GM19240 (cell line): ENCODE measurements around the gene AOPEP.

Experiments used
- DNase-seq: peaks from one replicate; pipeline ENCODE4 v3.0.0; 2011; ENCODE audit warnings: low spot score; ENCODE audit not compliant: insufficient read length

Gene AOPEP

GRCh38 chr9:95091601-95092261 lies 365.2 kb downstream of the AOPEP start:
- DNase-seq, result no peak

DNA sequence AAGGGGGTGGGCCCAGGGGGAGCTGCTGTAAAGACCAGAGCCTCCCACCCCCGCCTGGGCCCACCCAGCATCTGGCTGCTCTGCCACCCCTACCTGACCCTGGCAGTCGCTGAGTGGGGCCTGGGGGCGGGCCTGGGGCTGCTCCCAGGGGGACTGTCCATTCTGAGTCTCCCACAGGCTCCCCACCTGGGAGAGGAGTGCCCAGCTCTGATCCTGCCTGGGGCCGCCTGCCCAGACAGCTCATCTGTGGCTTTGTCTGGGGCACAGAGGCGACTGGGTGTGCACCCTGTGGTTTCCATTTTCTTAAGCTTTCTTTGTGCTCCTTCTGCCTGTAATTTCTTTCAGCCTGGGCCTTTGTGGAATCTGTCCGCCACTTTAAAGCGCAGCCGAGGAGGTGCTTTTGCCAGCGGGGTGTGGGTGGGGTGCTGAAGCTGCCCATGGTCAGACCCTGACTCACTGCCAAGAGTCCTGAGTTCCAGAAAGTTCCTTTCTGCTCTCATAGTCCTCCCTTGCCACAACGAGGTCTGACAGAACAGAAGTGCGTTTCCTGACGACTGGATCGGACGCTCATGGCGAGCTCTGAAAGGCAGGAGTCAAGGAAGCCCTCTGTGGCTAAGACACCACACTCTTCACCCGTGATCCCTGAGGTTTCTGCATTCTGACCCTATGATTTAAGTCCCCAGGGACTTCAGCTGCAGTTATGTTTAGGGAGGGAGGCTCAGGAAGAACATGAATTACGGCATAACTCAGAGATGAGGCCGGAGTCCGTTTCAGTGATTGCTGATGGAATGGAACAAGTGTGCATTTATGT lies 366.0 kb downstream of the AOPEP start:
- DNase-seq, result no peak

DNA sequence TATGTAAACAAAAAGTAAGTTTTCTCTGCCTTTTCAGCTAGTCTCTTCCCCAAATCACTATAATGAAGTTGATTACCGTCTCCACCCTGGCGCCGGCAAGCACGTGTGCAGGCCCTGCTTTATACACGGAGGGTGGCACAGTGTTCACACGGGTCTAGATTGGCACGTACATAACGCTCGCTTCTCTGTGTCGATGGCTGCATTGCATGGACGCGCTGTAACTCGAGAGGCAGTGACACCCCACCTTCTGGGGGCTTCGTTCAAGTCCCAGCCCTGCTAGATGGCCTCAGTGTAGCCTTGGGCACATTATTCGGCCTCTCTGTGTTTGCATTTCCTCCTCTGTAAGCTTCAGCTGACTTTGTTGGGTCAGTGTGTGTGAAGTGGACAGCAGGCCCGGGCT lies 367.1 kb downstream of the AOPEP start:
- no peak for DNase-seq

DNA sequence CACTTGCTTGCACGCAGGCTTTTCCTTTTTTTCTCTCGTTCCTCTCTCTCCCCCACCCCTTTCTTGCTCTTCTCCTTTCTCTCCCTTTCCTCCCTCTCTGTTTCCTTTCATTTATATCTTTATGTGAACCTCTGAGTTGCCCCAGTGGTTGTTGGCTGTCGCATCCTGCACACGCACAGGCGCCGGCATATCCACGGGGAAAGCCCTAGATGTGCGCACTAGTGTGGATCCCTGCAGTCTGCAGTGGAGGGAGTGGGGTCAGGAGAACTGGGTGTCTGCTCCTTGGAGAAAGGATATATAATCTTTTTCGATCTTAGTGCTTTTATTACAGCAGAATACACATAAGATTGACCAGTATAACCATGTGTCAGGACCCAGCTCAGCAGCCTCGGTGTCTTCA lies 367.5 kb downstream of the AOPEP start:
- no peak for DNase-seq

DNA sequence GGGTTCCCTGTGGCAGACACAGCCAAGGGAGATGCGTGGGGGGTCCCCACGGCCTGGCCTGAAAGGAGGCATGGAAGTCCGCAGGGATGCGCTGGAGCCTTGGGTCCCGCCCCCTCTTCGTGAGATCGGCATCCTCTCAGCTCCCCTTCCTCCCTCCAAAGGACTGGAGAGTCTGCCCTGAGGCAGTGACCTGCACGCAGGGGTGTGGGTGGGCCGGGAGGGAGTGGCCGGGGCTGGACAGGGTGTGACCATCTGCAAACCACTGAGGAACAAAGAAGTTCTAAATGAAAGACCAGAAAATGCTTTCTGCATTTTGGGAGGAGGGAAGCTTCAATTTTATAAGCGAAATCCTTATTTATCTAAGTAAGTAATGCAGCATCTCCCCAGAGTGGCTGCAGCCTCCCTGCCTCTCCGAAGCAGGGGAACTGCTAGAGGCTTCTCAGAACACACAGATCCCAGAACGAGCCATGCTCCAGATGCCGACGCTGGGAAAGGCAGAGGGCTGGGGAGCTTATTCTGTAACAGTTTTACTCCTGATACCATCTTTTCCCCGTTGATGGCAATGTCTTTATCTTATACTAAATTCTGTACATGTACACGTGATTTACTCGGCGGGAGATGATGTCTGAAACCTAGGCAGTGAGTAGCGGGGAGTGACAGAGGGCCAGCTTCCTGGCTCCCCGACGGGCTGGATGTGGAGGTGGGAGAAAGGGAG lies 369.3 kb downstream of the AOPEP start:
- DNase-seq, result no peak

DNA sequence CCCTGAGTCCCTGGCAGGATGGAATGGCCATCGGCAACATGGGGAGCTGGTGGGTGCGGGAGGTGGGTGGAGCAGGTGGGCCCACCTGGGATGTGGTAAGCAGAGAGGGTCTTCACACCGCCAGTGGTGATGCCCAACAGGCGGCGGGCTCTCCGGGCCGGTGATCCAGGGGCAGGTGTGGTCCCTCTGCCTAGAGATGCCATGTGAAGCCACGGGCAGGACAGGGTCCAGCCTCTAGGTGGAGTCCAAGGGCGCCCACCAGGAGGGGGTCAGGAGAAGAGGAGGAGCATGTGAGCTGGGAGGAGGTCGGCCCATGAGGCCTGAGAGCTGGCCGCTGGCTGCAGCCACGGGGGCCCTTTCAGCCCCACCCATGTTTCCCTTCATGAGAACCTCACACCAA lies 369.9 kb downstream of the AOPEP start:
- no peak for DNase-seq

- DNase-seq, result no peak
Observed at GRCh38 chr9:95096807-95097206, 370.3 kb downstream of the AOPEP start.

DNA sequence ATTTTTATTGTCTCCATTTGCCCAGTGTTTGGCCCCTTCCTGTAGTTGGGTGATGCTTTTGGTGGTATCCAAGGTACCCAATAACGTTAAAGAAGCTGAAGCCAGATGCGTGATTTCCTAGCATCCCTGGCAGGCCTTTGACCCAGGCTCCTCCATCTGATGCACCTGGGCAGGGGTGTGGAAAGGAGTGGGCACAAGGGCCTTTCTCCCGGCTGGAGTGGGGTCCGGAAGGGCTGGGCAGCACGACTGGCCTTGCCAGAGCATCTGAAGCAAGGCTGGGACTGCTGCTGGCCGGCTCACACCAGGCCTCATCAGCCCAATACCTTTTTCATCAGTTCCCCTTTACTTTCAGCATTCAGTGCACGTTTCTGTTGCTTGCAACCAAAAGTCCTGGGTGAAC lies 370.8 kb downstream of the AOPEP start:
- no peak for DNase-seq

DNA sequence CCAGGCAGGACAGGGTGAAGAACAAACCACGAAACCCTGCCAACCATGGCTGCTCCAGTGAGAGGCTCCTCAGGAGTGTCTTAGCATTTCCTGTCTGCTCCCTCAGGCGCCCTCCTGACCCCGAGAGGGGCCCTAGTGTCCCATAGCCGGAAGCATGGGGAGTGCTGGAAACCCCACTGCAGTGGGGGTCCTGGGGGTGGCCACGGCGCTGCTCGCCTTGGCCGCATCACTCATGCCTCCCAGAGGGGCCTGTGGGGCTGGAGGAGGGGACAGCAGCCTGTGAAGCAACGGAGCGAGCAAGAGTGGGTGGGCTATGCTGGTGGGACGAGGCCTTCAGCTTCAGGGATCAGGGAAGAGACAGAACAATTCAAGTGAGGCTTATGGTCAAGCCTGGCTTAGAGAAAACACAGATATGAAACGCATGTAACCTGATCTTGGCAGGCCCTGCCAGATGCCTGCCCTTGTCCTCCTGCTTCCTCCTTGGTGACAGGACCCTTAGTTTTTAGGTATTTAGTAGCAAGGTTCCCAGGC lies 372.0 kb downstream of the AOPEP start:
- DNase-seq, result no peak

GRCh38 chr9:95099321-95100070 lies 373.0 kb downstream of the AOPEP start:
- DNase-seq, result no peak

- DNase-seq, result no peak
Observed at GRCh38 chr9:95100071-95100627, 373.6 kb downstream of the AOPEP start.

GRCh38 chr9:95101326-95101725 lies 374.8 kb downstream of the AOPEP start:
- no peak for DNase-seq

- DNase-seq, result no peak
Observed at GRCh38 chr9:95102001-95102433, 375.5 kb downstream of the AOPEP start.

GRCh38 chr9:95102572-95102971 lies 376.1 kb downstream of the AOPEP start:
- DNase-seq, result no peak

- DNase-seq, result no peak
Observed at GRCh38 chr9:95103281-95103771, 376.8 kb downstream of the AOPEP start.

DNA sequence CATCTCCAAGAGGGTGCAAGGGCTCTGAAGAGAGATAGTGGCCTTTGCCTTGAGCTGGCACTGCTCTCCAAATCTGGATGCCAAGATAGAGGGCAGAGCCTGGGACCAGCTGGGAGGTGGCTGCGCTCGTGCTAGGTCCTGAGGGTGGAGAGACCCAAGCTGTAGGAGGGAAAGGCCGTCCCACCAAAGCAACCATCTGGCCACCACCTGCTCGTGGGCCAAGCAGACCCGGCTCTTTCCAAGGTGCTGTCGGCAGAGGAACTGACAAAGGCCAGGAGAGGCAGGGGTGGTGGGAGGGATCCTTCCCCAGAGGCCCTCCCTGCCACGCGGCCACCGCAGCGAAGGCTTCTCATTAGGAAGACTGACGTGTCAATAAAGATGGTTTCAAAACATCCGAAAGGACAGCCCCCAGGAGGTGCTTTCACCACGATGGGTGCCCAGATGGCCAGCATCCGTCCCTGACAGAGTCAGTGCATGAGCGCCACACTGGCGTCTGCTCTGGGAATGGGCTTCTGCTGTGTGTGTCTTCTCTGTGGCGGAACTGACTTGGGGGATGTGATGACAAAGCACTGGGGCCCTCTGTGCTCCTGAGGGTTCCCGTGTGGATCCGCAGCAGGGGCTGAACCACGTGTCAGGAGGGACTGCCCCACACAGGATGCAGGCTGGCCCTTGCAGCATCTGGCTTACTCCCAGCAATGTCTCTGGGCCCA lies 377.5 kb downstream of the AOPEP start:
- DNase-seq, result no peak

DNA sequence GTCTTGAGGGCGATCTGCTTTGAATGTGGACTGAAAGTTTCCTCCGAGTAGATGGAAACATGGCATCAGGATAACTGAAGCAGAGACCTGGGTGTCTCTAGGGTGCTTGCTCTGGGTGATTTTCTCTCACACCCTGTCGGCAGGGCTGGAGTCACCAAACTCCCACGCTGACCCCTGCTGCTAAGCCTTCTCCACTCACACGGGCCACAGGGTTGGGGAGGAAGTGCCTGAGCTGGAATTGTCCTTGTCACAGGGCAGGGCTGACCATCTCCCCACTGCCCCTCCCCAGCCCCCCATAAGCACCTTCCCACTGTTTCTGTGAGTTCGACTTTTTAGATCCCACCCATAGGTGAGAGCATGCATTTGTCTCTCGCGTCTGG lies 378.1 kb downstream of the AOPEP start:
- DNase-seq, result no peak

- DNase-seq, result no peak
Observed at GRCh38 chr9:95104980-95105379, 378.5 kb downstream of the AOPEP start.

GRCh38 chr9:95105519-95106287 lies 379.2 kb downstream of the AOPEP start:
- DNase-seq, result no peak
